HepG2 (cell line): ENCODE measurements around the gene GART. TPM values are rescaled to one million over a fixed set of nuclear protein-coding genes. Genes with fewer than 3 reads are reported as not detected.

Source experiments
- ATAC-seq: fragments of 200-7000 bp; cut with Tn5 transposase; 3 replicates; pipeline ENCODE4 v1.9.1; 2020; ENCODE audit warnings: mild to moderate bottlenecking, moderate library complexity
- BruUV-seq: library from RNA; stranded (reverse); fragments of 400-500 nt; replicated peaks from 2 replicates; lab custom pipeline; 2021; lab: Mats Ljungman, UMichigan
- CTCF ChIA-PET: fragments of 300-600 bp; formaldehyde crosslinking; extraction: SDS; loops from one replicate; lab custom pipeline; 2021; ENCODE audit warnings: low total read pairs, inconsistent platforms, low intra/inter-chr PET ratio; lab: Yijun Ruan, JAX
- POLR2A ChIA-PET: fragments of 350-600 bp; sonication (Branson Sonifier 250); formaldehyde crosslinking; loops from one replicate; lab custom pipeline; 2020; ENCODE audit warnings: antibody characterized with exemption, inconsistent platforms; lab: Yijun Ruan, JAX
- DNase-seq: peaks from one replicate; pipeline ENCODE4 v3.0.0-alpha.2; 2015; ENCODE audit warnings: low spot score
- FAIRE-seq: peaks from 3 replicates; lab custom pipeline; 2011; peaks lifted over from hg19 to GRCh38; lab: Jason Lieb, UNC
- H2AFZ ChIP-seq: one replicate; pipeline ENCODE4 v1.6.1; 2011; ENCODE audit warnings: low read length, inconsistent platforms
- H3K27ac ChIP-seq: fragments of 300-600 bp; 3 replicates; pipeline ENCODE4 v1.8.0; 2011; ENCODE audit warnings: mixed run types, mild to moderate bottlenecking, mixed read lengths, low read length, inconsistent platforms; ENCODE audit not compliant: insufficient read depth; ENCODE audit errors: extremely low read length
- H3K27me3 ChIP-seq, 2 experiments: fragments of 200-600 bp in 1 of 2; 2 replicates in 1 of 2; 3 replicates in 1 of 2; pipeline versions ENCODE4 v1.6.0 to v1.8.0; 2011; ENCODE audit warnings: low read length in 2 of 2, mild to moderate bottlenecking in 2 of 2, moderate library complexity in 2 of 2, inconsistent platforms in 1 of 2; ENCODE audit not compliant: insufficient read depth in 2 of 2, control insufficient read depth in 1 of 2
- H3K36me3 ChIP-seq, 2 experiments: fragments of 200-600 bp in 1 of 2; replicated peaks in 1 of 2; 2 replicates in 1 of 2; 3 replicates in 1 of 2; pipeline versions ENCODE4 v1.5.1 to v1.8.0; 2011; ENCODE audit warnings: low read length in 2 of 2, inconsistent platforms in 1 of 2; ENCODE audit not compliant: insufficient read depth in 2 of 2, control insufficient read depth in 1 of 2
- H3K4me1 ChIP-seq: 2 replicates; pipeline ENCODE4 v1.5.1; 2012; ENCODE audit warnings: low read length, inconsistent platforms; ENCODE audit not compliant: insufficient read depth
- H3K4me2 ChIP-seq: 2 replicates; pipeline ENCODE4 v1.6.0; 2011; ENCODE audit warnings: low read depth, low read length, inconsistent platforms
- H3K4me3 ChIP-seq, 3 experiments: fragments of 200-600 bp in 1 of 3; sonication (generic), shearing (Covaris generic) in 1 of 3; replicated peaks in 1 of 3; 2 replicates each; pipeline ENCODE4 v1.5.1; 2011 to 2016; ENCODE audit warnings: low read length in 3 of 3, inconsistent platforms in 2 of 3, low read depth in 2 of 3, mild to moderate bottlenecking in 2 of 3, control low read depth in 1 of 3, mixed read lengths in 1 of 3; ENCODE audit not compliant: insufficient read depth in 1 of 3
- H3K79me2 ChIP-seq: one replicate; pipeline ENCODE4 v1.6.1; 2011; ENCODE audit warnings: low read length, inconsistent platforms; ENCODE audit not compliant: insufficient read depth
- H3K9ac ChIP-seq: 2 replicates; pipeline ENCODE4 v1.6.0; 2011; ENCODE audit warnings: mild to moderate bottlenecking, low read depth, low read length, inconsistent platforms; ENCODE audit not compliant: insufficient read depth
- H3K9me3 ChIP-seq: 2 replicates; pipeline ENCODE4 v1.5.1; 2012; ENCODE audit warnings: mild to moderate bottlenecking, low read length
- H4K20me1 ChIP-seq: 2 replicates; pipeline ENCODE4 v1.6.0; 2011; ENCODE audit warnings: inconsistent platforms, mild to moderate bottlenecking, low read length, moderate library complexity; ENCODE audit not compliant: insufficient read depth
- CENPT ChIP-seq: sonication (generic); formaldehyde crosslinking; IDR thresholded peaks from 2 replicates; pipeline ENCODE4 v1.8.0; 2022; ENCODE audit warnings: low read depth, mild to moderate bottlenecking, moderate library complexity, missing genetic modification reagents
- GFI1 ChIP-seq: sonication (generic); formaldehyde crosslinking; IDR thresholded peaks from 2 replicates; pipeline ENCODE4 v1.5.0; 2020; ENCODE audit warnings: missing genetic modification reagents, mild to moderate bottlenecking, borderline replicate concordance
- KMT2A ChIP-seq: sonication (generic); formaldehyde crosslinking; IDR thresholded peaks from 2 replicates; pipeline ENCODE4 v1.4.0; 2020; ENCODE audit warnings: missing genetic modification reagents
- MATR3 ChIP-seq: sonication (generic); formaldehyde crosslinking; IDR thresholded peaks from 2 replicates; pipeline ENCODE4 v1.4.0; 2020; ENCODE audit warnings: missing genetic modification reagents
- TP53 ChIP-seq: sonication (generic); formaldehyde crosslinking; conservative IDR thresholded peaks from 2 replicates; pipeline ENCODE4 v1.4.0; 2020; ENCODE audit warnings: missing genetic modification reagents
- XBP1 ChIP-seq: sonication (generic); formaldehyde crosslinking; IDR thresholded peaks from 2 replicates; pipeline ENCODE4 v1.5.0; 2020; ENCODE audit warnings: missing genetic modification reagents
- ZNF460 ChIP-seq: sonication (generic); formaldehyde crosslinking; IDR thresholded peaks from 2 replicates; pipeline ENCODE4 v1.5.1; 2020; ENCODE audit warnings: missing genetic modification reagents, mild to moderate bottlenecking, borderline replicate concordance
- ZNF468 ChIP-seq: sonication (generic); formaldehyde crosslinking; IDR thresholded peaks from 2 replicates; pipeline ENCODE4 v1.8.0; 2022; ENCODE audit warnings: mild to moderate bottlenecking, moderate library complexity, missing genetic modification reagents
- WGBS: methylation state at CpG from one replicate; pipeline ENCODE4 v1.1.6; 2017; ENCODE audit warnings: low lambda C conversion rate; 5-methylcytosine and 5-hydroxymethylcytosine counted together
- in situ Hi-C: cut with HindIII; loops from 2 replicates; pipeline ENCODE4 v1.10.0; 2017; ENCODE audit warnings: low pct_unique_long_range_greater_than_20kb; ENCODE audit not compliant: extremely low pct_ligation_motif_present
- intact Hi-C: fragments of 100-400 bp; cut with micrococcal nuclease; formaldehyde crosslinking; loops from one replicate; pipeline ENCODE4 v1.10.0; 2022; ENCODE audit not compliant: unreplicated experiment
- polyA plus RNA-seq, 8 experiments: library from polyadenylated mRNA; depleted of rRNA in 3 of 8; stranded (reverse) in 7 of 8; unstranded in 1 of 8; fragments of >200 nt; fragmentation: Illumina TruSeq in 4 of 8; extraction: Trizol in 4 of 8; gene quantifications; 2 replicates each; pipeline versions ENCODE4 v1.2.1 to v1.2.3, GENCODE V29; 2011 to 2016; ENCODE audit warnings: low read depth in 4 of 8, missing spikeins in 1 of 8, mixed read lengths in 1 of 8; ENCODE audit not compliant: insufficient read depth in 1 of 8
- total RNA-seq, 5 experiments: library from RNA; depleted of rRNA; stranded (reverse); fragments of >200 nt; fragmentation: Illumina TruSeq; extraction: Trizol; gene quantifications; 2 replicates each; pipeline ENCODE4 v1.2.3, GENCODE V29; 2016; ENCODE audit warnings: low read depth in 1 of 5
- TF ChIP-seq, protein P1 (sequence below): sonication (generic); formaldehyde crosslinking; IDR thresholded peaks from 2 replicates; pipeline ENCODE4 v1.5.0; 2020; ENCODE audit warnings: mild to moderate bottlenecking, missing genetic modification reagents, borderline replicate concordance
- TF ChIP-seq, protein P2 (sequence below): sonication (generic); formaldehyde crosslinking; IDR thresholded peaks from 2 replicates; pipeline ENCODE4 v1.4.0; 2020; ENCODE audit warnings: missing genetic modification reagents
- TF ChIP-seq, protein P3 (sequence below): sonication (generic); formaldehyde crosslinking; IDR thresholded peaks from 2 replicates; pipeline ENCODE4 v1.4.0; 2020; ENCODE audit warnings: mild to moderate bottlenecking, missing genetic modification reagents
- TF ChIP-seq, protein P4 (sequence below): sonication (generic); formaldehyde crosslinking; IDR thresholded peaks from 2 replicates; pipeline ENCODE4 v1.4.0; 2020; ENCODE audit warnings: missing genetic modification reagents, borderline replicate concordance

Gene GART
- total and polyA plus RNA-seq, 2 of the 13 experiments (the other 11 are each of a cell fraction or from before 2014, with no cell fraction given), result 17.9 to 109 TPM

DNA sequence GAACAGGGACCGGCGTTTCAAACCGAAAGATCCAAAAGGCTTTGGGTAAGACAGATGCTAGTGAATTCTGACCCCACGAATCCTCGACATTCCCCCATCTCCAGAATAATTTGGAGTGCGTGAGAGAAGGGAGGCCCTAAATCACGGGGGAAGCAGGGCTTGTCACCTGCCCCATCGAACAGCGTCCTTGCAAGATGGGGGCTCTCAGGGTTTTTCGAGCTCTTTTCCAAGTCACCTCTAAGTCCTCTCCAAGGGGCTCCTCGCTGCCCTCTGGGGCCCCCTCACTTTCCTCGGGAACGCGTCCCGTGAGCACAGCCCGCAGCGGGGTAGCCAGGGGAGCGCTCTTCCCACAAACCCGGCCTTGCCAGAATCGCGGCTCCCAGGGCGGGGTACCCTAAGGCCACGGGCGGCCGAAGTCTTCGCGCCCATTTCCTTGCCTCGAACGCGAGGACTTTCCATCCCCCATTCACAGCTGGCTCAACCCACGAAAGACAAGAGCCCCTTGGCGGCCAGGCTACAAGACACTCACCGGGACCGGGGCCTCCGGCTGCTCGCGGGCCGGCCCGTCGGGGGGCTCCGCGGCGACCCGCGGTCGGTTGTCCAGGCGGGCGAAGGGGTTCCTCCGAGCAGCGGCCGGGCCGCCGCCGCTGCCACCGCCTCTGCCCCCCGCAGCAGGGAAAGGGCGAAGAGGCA lies 46.0 kb upstream of the GART start:
- no peaks in the 10 kb centered on the region; a peak in 1 of 5 replicates for H3K27me3 ChIP-seq
- TSS peak; percentile 51 for BruUV-seq
- ATAC-seq (peak; percentile 26), DNase-seq (no peak), FAIRE-seq (no peak)
- H3K27ac ChIP-seq, result peak overlapping the region; percentile 86
- peaks cover 38% of the 10 kb centered on the region for H3K79me2 ChIP-seq
- ChIA-PET CTCF (no interaction called here), POLR2A (interaction anchor here (0.6 to 2.0 kb wide), 20 partner anchors 8 to 860 kb away, joined by 3 to 19 read pairs (median 5); partner anchors contain the start of genes DNAJC28, GART, SON and SYNJ1)
- H2AFZ ChIP-seq, result no peak overlapping the region
- peak overlapping the region; percentile 94 for H3K4me2 ChIP-seq
- in situ Hi-C loops, result no loop called here
- peaks cover 35% of the 10 kb centered on the region for H3K4me1 ChIP-seq
- no peaks in the 10 kb centered on the region for H4K20me1 ChIP-seq
- intact Hi-C loops, result loop anchor here (5.0 kb wide), 1 partner anchor 46 kb away; the partner anchor contains the start of genes GART and SON
- 0% methylated on average over 18 of the region's 57 CpGs for WGBS
- peak overlapping the region; percentile 98 for H3K9ac ChIP-seq
- H3K4me3 ChIP-seq, result peak overlapping the region; percentile 96 to 97 (median 97)
- no peaks in the 10 kb centered on the region for H3K9me3 ChIP-seq
- H3K36me3 ChIP-seq, result peaks cover 0 to 15% of the 10 kb centered on the region in 2 experiments; a peak in 1 of 5 replicates
- TF ChIP-seq ZNF468 (CRISPR knock-in tag) (no peak), TP53 (CRISPR knock-in tag) (no peak), GFI1 (CRISPR knock-in tag) (no peak), XBP1 (no peak), MATR3 (CRISPR knock-in tag) (no peak), ZNF460 (CRISPR knock-in tag) (no peak), CENPT (CRISPR knock-in tag) (no peak), KMT2A (CRISPR knock-in tag) (0 out of 2 replicates have a peak, but pooled peaks have one; percentile 40)
- TF ChIP-seq, protein P1, sequence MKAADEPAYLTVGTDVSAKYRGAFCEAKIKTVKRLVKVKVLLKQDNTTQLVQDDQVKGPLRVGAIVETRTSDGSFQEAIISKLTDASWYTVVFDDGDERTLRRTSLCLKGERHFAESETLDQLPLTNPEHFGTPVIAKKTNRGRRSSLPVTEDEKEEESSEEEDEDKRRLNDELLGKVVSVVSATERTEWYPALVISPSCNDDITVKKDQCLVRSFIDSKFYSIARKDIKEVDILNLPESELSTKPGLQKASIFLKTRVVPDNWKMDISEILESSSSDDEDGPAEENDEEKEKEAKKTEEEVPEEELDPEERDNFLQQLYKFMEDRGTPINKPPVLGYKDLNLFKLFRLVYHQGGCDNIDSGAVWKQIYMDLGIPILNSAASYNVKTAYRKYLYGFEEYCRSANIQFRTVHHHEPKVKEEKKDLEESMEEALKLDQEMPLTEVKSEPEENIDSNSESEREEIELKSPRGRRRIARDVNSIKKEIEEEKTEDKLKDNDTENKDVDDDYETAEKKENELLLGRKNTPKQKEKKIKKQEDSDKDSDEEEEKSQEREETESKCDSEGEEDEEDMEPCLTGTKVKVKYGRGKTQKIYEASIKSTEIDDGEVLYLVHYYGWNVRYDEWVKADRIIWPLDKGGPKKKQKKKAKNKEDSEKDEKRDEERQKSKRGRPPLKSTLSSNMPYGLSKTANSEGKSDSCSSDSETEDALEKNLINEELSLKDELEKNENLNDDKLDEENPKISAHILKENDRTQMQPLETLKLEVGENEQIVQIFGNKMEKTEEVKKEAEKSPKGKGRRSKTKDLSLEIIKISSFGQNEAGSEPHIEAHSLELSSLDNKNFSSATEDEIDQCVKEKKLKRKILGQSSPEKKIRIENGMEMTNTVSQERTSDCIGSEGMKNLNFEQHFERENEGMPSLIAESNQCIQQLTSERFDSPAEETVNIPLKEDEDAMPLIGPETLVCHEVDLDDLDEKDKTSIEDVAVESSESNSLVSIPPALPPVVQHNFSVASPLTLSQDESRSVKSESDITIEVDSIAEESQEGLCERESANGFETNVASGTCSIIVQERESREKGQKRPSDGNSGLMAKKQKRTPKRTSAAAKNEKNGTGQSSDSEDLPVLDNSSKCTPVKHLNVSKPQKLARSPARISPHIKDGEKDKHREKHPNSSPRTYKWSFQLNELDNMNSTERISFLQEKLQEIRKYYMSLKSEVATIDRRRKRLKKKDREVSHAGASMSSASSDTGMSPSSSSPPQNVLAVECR (CRISPR knock-in tag), result no peak
- TF ChIP-seq, protein P2, sequence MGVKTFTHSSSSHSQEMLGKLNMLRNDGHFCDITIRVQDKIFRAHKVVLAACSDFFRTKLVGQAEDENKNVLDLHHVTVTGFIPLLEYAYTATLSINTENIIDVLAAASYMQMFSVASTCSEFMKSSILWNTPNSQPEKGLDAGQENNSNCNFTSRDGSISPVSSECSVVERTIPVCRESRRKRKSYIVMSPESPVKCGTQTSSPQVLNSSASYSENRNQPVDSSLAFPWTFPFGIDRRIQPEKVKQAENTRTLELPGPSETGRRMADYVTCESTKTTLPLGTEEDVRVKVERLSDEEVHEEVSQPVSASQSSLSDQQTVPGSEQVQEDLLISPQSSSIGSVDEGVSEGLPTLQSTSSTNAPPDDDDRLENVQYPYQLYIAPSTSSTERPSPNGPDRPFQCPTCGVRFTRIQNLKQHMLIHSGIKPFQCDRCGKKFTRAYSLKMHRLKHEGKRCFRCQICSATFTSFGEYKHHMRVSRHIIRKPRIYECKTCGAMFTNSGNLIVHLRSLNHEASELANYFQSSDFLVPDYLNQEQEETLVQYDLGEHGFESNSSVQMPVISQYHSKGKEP (CRISPR knock-in tag), result no peak
- TF ChIP-seq, protein P3, sequence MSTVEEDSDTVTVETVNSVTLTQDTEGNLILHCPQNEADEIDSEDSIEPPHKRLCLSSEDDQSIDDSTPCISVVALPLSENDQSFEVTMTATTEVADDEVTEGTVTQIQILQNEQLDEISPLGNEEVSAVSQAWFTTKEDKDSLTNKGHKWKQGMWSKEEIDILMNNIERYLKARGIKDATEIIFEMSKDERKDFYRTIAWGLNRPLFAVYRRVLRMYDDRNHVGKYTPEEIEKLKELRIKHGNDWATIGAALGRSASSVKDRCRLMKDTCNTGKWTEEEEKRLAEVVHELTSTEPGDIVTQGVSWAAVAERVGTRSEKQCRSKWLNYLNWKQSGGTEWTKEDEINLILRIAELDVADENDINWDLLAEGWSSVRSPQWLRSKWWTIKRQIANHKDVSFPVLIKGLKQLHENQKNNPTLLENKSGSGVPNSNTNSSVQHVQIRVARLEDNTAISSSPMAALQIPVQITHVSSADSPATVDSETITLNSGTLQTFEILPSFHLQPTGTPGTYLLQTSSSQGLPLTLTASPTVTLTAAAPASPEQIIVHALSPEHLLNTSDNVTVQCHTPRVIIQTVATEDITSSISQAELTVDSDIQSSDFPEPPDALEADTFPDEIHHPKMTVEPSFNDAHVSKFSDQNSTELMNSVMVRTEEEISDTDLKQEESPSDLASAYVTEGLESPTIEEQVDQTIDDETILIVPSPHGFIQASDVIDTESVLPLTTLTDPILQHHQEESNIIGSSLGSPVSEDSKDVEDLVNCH (CRISPR knock-in tag), result no peak
- TF ChIP-seq, protein P4, sequence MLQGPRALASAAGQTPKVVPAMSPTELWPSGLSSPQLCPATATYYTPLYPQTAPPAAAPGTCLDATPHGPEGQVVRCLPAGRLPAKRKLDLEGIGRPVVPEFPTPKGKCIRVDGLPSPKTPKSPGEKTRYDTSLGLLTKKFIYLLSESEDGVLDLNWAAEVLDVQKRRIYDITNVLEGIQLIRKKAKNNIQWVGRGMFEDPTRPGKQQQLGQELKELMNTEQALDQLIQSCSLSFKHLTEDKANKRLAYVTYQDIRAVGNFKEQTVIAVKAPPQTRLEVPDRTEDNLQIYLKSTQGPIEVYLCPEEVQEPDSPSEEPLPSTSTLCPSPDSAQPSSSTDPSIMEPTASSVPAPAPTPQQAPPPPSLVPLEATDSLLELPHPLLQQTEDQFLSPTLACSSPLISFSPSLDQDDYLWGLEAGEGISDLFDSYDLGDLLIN (CRISPR knock-in tag), result no peak
